ENCODE measurements around the gene RNF121. TPM values are rescaled to one million over a fixed set of nuclear protein-coding genes. Genes with fewer than 3 reads are reported as not detected.

Gene RNF121
- total and polyA plus RNA-seq, 2 of the 13 experiments (the other 11 are each of a cell fraction or from before 2014, with no cell fraction given): 28.6 to 44.3 TPM

DNA sequence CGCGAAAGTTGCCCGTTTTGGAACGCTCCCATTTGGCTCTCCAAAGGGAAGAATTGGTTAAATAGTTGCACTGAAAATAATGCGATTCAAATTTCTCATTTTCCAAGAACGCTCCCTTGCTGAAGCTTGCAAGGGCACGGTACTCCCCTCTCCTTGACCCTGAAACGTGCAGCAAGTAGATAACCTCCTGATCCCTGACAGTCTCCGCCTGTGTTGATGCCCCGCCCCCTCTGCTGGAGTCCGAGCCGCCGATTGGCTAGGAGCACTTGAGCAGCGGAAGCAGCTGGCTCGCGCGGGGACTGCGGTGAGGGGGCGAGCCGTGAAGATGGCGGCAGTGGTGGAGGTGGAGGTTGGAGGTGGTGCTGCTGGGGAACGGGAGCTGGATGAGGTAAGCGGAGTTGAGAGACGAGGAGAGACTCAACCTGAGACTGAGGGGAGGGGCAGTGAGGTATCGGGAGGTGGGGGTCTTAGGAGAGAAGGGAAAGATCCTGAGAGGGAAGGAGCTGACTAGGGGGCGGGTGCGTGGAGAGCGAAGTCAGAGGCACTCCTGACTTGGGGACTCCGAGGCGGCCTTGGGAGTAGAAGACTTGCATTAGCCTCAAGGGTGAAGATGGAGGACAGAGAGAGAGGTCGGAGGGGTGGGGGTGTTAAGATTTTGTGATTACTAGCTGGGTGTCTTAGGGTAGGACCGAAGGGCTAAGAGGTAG lies at the start of gene RNF121 (continued):
- TF ChIP-seq, protein P1, sequence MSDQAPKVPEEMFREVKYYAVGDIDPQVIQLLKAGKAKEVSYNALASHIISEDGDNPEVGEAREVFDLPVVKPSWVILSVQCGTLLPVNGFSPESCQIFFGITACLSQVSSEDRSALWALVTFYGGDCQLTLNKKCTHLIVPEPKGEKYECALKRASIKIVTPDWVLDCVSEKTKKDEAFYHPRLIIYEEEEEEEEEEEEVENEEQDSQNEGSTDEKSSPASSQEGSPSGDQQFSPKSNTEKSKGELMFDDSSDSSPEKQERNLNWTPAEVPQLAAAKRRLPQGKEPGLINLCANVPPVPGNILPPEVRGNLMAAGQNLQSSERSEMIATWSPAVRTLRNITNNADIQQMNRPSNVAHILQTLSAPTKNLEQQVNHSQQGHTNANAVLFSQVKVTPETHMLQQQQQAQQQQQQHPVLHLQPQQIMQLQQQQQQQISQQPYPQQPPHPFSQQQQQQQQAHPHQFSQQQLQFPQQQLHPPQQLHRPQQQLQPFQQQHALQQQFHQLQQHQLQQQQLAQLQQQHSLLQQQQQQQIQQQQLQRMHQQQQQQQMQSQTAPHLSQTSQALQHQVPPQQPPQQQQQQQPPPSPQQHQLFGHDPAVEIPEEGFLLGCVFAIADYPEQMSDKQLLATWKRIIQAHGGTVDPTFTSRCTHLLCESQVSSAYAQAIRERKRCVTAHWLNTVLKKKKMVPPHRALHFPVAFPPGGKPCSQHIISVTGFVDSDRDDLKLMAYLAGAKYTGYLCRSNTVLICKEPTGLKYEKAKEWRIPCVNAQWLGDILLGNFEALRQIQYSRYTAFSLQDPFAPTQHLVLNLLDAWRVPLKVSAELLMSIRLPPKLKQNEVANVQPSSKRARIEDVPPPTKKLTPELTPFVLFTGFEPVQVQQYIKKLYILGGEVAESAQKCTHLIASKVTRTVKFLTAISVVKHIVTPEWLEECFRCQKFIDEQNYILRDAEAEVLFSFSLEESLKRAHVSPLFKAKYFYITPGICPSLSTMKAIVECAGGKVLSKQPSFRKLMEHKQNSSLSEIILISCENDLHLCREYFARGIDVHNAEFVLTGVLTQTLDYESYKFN (CRISPR knock-in tag; conservative IDR thresholded peaks at IDR 0.05): no peak
- TF ChIP-seq ZNF660 (CRISPR knock-in tag; IDR thresholded peaks at IDR 0.05; ENCODE audit: borderline replicate concordance, low read depth): no peak
- no peak for TF ChIP-seq ZNF264 (CRISPR knock-in tag; IDR thresholded peaks at IDR 0.05)
- no peak for TF ChIP-seq SMAD9 (CRISPR knock-in tag; IDR thresholded peaks at IDR 0.05)
- TF ChIP-seq CHD2 (IDR thresholded peaks at IDR 0.05; ENCODE audit: low read depth, low read length): peak; percentile 84
- TF ChIP-seq, protein P2, sequence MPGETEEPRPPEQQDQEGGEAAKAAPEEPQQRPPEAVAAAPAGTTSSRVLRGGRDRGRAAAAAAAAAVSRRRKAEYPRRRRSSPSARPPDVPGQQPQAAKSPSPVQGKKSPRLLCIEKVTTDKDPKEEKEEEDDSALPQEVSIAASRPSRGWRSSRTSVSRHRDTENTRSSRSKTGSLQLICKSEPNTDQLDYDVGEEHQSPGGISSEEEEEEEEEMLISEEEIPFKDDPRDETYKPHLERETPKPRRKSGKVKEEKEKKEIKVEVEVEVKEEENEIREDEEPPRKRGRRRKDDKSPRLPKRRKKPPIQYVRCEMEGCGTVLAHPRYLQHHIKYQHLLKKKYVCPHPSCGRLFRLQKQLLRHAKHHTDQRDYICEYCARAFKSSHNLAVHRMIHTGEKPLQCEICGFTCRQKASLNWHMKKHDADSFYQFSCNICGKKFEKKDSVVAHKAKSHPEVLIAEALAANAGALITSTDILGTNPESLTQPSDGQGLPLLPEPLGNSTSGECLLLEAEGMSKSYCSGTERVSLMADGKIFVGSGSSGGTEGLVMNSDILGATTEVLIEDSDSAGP (CRISPR knock-in tag; IDR thresholded peaks at IDR 0.05; ENCODE audit: borderline replicate concordance): peak; percentile 60
- no peak for TF ChIP-seq ZNF33A (CRISPR knock-in tag; IDR thresholded peaks at IDR 0.05; ENCODE audit: borderline replicate concordance)
- TF ChIP-seq ZNF781 (CRISPR knock-in tag; IDR thresholded peaks at IDR 0.05; ENCODE audit: borderline replicate concordance, not compliant biosample characterization): no peak
- TF ChIP-seq, protein P3, sequence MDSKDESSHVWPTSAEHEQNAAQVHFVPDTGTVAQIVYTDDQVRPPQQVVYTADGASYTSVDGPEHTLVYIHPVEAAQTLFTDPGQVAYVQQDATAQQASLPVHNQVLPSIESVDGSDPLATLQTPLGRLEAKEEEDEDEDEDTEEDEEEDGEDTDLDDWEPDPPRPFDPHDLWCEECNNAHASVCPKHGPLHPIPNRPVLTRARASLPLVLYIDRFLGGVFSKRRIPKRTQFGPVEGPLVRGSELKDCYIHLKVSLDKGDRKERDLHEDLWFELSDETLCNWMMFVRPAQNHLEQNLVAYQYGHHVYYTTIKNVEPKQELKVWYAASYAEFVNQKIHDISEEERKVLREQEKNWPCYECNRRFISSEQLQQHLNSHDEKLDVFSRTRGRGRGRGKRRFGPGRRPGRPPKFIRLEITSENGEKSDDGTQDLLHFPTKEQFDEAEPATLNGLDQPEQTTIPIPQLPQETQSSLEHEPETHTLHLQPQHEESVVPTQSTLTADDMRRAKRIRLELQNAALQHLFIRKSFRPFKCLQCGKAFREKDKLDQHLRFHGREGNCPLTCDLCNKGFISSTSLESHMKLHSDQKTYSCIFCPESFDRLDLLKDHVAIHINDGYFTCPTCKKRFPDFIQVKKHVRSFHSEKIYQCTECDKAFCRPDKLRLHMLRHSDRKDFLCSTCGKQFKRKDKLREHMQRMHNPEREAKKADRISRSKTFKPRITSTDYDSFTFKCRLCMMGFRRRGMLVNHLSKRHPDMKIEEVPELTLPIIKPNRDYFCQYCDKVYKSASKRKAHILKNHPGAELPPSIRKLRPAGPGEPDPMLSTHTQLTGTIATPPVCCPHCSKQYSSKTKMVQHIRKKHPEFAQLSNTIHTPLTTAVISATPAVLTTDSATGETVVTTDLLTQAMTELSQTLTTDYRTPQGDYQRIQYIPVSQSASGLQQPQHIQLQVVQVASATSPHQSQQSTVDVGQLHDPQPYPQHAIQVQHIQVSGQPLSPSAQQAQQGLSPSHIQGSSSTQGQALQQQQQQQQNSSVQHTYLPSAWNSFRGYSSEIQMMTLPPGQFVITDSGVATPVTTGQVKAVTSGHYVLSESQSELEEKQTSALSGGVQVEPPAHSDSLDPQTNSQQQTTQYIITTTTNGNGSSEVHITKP (CRISPR knock-in tag; IDR thresholded peaks at IDR 0.05; ENCODE audit: low read depth): peak; percentile 59; the same call in 1 of the 2 replicates
- TF ChIP-seq, protein P4, sequence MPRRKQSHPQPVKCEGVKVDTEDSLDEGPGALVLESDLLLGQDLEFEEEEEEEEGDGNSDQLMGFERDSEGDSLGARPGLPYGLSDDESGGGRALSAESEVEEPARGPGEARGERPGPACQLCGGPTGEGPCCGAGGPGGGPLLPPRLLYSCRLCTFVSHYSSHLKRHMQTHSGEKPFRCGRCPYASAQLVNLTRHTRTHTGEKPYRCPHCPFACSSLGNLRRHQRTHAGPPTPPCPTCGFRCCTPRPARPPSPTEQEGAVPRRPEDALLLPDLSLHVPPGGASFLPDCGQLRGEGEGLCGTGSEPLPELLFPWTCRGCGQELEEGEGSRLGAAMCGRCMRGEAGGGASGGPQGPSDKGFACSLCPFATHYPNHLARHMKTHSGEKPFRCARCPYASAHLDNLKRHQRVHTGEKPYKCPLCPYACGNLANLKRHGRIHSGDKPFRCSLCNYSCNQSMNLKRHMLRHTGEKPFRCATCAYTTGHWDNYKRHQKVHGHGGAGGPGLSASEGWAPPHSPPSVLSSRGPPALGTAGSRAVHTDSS (CRISPR knock-in tag; conservative IDR thresholded peaks at IDR 0.05): no peak
- TF ChIP-seq, protein P5, sequence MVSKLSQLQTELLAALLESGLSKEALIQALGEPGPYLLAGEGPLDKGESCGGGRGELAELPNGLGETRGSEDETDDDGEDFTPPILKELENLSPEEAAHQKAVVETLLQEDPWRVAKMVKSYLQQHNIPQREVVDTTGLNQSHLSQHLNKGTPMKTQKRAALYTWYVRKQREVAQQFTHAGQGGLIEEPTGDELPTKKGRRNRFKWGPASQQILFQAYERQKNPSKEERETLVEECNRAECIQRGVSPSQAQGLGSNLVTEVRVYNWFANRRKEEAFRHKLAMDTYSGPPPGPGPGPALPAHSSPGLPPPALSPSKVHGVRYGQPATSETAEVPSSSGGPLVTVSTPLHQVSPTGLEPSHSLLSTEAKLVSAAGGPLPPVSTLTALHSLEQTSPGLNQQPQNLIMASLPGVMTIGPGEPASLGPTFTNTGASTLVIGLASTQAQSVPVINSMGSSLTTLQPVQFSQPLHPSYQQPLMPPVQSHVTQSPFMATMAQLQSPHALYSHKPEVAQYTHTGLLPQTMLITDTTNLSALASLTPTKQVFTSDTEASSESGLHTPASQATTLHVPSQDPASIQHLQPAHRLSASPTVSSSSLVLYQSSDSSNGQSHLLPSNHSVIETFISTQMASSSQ (IDR thresholded peaks at IDR 0.05; ENCODE audit: low read depth): no peak; the same call in 1 of the 2 replicates
- TF ChIP-seq, protein P5 (CRISPR knock-in tag; IDR thresholded peaks at IDR 0.05; ENCODE audit: borderline replicate concordance): no peak

All from HepG2 (cell line).